Measurements from ENCODE around the gene OPN1MW.
"Not testable (repeated sequence)": the region's sequence is repeated elsewhere in the genome, so short reads cannot be mapped to it uniquely, and the experiment has no call there.

Gene OPN1MW

DNA sequence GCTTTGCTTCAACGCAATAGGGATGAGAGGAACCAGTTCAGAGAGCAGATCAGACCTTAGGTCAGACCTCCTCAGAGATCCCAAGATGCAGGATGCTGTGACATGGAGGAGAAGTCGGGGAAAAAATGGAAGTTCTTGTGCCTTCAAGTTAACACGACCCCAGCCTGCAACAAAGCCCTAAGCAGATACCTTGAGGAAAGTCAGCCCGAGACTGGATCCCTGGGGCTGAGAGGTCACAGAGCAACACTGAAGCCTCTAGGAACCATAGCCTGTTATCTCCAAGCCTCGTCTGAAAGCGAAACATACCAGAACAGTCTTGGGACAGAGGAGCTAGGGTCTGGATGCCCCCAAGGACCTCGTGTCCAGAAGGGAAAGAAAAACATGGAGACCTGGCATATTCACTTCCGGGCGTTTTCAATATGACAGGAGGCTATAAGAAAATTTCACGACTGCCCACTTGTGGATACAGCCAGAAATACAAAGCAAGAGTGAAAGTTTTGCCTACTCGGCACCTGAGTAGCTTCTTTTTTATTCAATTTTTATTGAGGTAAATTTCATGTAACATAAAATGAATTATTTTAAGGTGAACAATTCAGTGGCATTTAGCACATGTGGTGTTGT, 56.7 kb downstream of the OPN1MW start:
- not testable (repeated sequence) for H3K4me3 Mint-ChIP-seq; H3K27ac Mint-ChIP-seq; H3K4me1 Mint-ChIP-seq (ENCODE audit: low read depth); H3K36me3 Mint-ChIP-seq (ENCODE audit: low read depth); H3K27me3 Mint-ChIP-seq (ENCODE audit: low read depth); H3K9me3 Mint-ChIP-seq; DNase-seq (ENCODE audit: low spot score)

DNA sequence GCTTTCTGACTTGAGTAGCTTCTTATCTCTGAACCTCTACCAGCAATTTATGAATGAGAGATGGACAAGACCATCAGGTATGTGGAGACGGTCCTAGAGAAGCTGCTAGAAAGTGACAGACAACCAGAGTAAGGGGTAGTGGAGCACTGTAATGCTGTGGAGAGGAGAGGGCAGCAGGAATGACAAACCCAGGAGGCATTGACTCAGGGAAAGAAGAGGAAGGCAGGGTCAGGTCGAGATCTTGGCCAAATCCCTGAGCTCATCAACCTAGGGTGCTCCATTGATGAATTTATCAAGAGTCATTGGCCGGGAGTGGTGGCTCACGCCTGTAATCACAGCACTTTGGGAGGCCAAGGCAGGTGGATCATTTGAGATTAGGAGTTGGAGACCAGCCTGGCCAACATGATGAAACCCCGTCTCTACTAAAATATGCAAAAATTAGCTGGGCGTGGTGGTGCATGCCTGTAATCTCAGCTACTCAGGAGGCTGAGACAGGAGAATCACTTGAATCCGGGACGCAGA, 57.6 kb downstream of the OPN1MW start:
- not testable (repeated sequence) for H3K36me3 Mint-ChIP-seq (ENCODE audit: low read depth); DNase-seq (ENCODE audit: low spot score); H3K4me3 Mint-ChIP-seq; H3K27ac Mint-ChIP-seq; H3K4me1 Mint-ChIP-seq (ENCODE audit: low read depth); H3K9me3 Mint-ChIP-seq; H3K27me3 Mint-ChIP-seq (ENCODE audit: low read depth)

Data from T-helper 2 cell treated with Interferon-gamma antibody and Interleukin-4, amounts not matched to agents 5 μg/mL and 100 μg/mL, for 36 hours (primary cell).